HG03039 (cell line): ENCODE data around the gene ZNF625.
"Not testable (repeated sequence)": the region's sequence is repeated elsewhere in the genome, so short reads cannot be mapped to it uniquely, and the experiment has no call there.

ENCODE experiments used
- ATAC-seq: cut with Tn5 transposase; IDR thresholded peaks from one replicate; pipeline ENCODE4 v1.9.1; 2021; ENCODE audit warnings: mild to moderate bottlenecking, moderate library complexity; ENCODE audit not compliant: unreplicated experiment

The ZNF625 gene

DNA sequence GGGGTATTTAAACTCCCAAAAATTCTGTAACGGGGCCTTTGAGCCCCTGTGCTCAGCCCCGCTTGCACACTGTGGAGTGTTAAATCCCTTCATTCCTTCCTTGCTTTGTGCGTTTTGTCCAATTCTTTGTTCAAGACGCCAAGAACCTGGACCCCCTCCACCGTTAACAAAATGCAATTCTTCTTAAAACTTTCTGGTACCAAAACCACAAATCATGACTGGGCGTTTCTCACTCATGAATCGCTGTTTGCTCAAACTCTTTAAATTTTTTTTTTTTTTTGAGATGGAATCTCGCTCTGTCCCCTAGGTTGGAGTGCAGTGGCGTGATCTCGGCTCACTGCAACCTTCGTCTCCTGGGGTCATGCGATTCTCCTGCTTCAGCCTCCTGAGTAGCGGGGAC lies 17.3 kb downstream of the ZNF625 start:
- no peak for ATAC-seq

DNA sequence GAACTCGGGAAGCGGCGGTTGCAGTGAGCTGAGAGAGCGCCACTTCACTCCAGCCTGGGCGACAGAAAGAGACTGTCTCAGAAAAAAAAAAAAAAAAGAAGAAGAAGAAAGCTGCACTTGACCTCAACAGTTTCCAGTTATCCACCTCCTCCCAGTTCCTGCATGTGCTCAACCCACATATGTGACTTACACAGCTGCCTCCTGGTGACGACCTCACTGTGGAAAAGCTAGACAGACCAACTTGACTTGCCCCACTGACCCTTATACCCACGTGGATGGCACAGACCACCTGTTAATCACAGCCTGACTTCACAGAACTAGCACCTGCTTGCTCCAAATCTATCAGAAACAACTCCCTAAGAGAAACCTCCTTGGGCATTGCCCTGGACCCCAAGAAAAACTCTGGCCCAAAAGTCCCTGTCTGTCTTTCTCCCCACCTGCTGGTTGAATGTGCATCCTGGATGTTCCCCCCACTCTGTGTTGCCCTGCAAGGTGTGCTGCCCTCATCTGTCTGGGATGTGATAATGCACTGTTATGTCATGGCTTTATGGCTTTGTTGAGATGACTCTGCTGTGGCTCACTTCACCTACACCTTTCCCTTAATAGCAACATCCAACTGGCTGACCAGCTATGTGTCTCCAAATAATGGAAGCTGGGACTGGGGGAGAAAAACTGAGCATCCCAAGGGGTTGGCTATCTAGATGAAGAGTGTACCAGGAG lies 19.2 kb downstream of the ZNF625 start:
- ATAC-seq = no peak

GRCh38 chr19:12133069-12133468 lies 23.5 kb downstream of the ZNF625 start:
- no peak for ATAC-seq

DNA sequence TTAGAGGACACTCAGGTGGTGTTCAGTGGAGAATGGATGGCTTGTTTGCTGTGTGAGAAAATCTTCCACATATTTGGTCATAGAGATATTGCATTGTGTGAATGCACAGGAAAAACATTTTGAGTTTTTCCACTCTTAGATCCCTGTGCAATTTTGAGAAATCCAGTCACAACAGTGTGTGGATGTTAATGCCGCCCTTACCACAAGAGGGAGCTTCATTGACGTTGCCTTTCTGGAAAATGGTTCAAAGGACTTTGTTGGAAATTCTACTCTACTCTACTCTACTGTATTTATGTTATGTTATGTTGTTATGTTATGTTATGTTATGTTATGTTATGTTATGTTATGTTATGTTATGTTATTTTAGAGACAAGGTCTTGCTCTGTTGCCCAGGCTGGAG lies 29.8 kb downstream of the ZNF625 start:
- ATAC-seq = no peak

DNA sequence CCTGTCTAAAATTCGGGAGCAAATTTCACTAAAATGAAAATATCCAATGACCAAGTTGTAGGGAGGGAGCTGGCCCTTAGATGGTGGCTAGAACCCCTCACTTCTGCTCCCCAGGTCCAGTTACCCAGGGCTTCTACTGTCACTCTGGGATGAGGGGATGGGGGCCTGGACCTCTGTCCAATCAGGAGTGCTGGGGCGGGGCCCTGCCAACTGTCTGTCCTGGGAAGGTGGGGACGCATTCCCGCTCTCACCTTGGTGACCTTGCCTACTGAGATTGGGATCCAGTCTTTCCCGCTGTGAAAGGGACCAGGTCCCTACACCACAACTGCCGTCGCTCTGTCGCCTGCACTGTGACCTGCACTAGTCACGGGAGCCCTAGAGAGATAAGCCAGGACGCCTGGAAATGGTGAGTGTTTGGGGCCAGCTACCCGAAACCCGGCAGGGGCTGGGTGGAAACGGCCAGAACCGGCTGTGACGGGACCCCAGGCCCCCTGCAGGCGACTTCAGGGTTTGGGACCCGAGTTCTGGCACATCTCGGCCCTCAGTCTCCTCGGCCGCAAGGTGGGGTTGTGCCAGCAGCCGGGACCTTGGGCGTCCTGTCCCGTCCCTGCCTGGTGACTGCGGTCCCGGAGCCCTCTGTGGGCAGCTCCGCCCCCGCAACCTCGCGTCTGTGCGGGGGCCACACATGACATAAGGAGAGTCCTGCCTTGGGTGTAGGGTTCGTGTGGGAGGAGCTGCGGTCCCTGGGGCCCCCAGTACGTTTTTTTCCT lies 39.1 kb downstream of the ZNF625 start:
- no peak for ATAC-seq

GRCh38 chr19:12113121-12113520 lies 43.4 kb downstream of the ZNF625 start:
- no peak for ATAC-seq

DNA sequence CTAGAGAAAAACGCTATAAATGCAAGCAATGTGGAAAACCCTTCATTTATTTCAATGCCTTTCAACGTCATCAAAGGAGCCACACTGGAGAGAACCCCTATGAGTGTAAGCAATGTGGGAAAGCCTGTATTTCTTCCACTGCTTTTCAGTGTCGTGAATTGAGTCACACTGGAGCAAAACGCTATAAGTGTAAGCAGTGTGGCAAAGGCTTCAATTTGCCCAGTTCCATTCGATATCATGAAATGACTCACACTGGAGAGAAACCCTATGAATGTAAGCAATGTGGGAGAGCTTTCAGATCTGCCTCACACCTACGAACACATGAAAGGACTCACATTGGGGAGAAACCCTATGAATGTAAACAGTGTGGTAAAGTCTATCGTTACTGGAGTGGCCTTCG lies 43.8 kb downstream of the ZNF625 start:
- ATAC-seq = no peak

GRCh38 chr19:12111943-12112637 lies 44.4 kb downstream of the ZNF625 start:
- no peak for ATAC-seq

DNA sequence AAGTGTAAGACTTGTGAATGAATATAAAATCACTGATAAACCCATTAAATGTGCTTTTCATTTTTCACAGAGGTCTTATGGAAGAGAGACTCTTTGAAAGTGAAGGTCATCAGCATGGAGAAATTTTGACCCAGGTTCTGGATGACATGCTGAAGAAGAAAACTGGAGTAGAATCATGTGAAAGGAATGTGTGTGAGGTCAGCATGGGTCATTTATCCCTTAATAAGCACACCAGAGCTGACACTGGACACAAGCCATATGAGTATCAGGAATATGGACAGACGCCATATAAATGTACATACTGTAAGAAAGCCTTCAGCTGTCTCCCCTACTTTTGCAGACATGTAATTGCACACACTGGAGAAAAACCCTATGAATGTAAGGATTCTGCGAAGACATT lies 45.4 kb downstream of the ZNF625 start:
- no peak for ATAC-seq

DNA sequence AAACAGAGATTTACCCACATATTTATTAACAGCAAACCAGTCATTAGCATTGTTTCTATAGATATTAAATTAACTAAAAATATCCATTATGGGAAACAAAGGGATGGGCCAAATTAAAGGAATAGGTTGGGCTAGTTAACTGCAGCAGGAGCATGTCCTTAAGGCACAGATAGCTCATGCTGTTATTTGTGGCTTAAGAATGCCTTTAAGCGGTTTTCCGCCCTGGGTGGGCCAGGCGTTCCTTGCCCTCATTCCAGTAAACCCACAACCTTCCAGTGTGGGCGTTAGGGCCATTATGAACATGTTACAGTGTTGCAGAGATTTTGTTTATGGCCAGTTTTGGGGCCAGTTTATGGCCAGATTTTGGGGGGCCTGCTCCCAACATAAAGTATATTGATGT lies 52.6 kb downstream of the ZNF625 start:
- ATAC-seq = not testable (repeated sequence)

GRCh38 chr19:12098040-12098439 lies 58.5 kb downstream of the ZNF625 start:
- ATAC-seq = no peak

DNA sequence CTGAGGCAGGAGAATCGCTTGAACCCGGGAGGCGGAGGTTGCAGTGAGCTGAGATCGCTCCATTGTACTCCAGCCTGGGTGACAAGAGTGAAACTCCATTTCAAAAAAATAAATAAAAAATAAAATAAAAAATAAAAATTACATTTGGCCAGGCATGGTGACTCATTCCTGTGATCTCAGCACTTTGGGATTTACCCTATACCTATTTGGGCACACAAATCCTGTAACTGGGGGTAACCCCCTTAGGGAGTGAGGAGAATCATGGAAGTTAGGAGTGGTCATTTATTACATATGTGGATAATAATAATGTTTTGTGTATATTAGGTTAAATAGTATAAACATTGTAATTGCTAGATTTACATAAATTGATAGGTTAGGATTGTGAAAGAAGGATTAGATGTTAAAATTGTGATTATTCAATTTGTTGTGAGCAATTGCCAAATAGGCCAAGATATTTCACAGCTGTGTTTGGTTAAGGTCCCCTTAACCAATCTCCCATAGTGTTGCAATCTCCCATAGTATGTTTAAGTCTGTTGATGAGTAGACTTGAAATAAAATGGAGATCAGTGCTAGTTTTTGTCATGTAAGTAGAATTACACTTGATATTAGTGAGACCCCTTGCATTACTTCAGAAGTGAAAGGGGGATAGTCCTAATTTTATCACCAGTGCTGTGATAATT lies 61.3 kb downstream of the ZNF625 start:
- ATAC-seq = no peak
